Activated T-cell treated with anti-CD3 and anti-CD28 coated beads for 48 hours (primary cell): ENCODE results near the gene CALN1.
"Not testable (repeated sequence)": the region's sequence is repeated elsewhere in the genome, so short reads cannot be mapped to it uniquely, and the experiment has no call there.

Experiments used
- DNase-seq: peaks from one replicate; pipeline ENCODE4 v3.0.0-alpha.2; 2020; ENCODE audit warnings: low read depth

Gene CALN1

GRCh38 chr7:72267291-72267800 is 144.8 kb downstream of the CALN1 start:
- DNase-seq = no peak

GRCh38 chr7:72266771-72267170 is 145.4 kb downstream of the CALN1 start:
- no peak for DNase-seq

- no peak for DNase-seq
Observed at GRCh38 chr7:72265071-72265904, 146.8 kb downstream of the CALN1 start.

GRCh38 chr7:72260406-72260805 is 151.7 kb downstream of the CALN1 start:
- no peak for DNase-seq

GRCh38 chr7:72258074-72258473 is 154.1 kb downstream of the CALN1 start:
- DNase-seq = no peak

GRCh38 chr7:72254455-72254854 is 157.7 kb downstream of the CALN1 start:
- no peak for DNase-seq

- no peak for DNase-seq
Observed at GRCh38 chr7:72249106-72249505, 163.0 kb downstream of the CALN1 start.

- DNase-seq = no peak
Observed at GRCh38 chr7:72244826-72245398, 167.2 kb downstream of the CALN1 start.

- DNase-seq = no peak
Observed at GRCh38 chr7:72243329-72243728, 168.8 kb downstream of the CALN1 start.

- no peak for DNase-seq
Observed at GRCh38 chr7:72235351-72235750, 176.8 kb downstream of the CALN1 start.

- no peak for DNase-seq
Observed at GRCh38 chr7:72234086-72234485, 178.1 kb downstream of the CALN1 start.

- DNase-seq = no peak
Observed at GRCh38 chr7:72230281-72230680, 181.9 kb downstream of the CALN1 start.

GRCh38 chr7:72223351-72223750 is 188.8 kb downstream of the CALN1 start:
- no peak for DNase-seq

GRCh38 chr7:72222136-72222535 is 190.0 kb downstream of the CALN1 start:
- no peak for DNase-seq

- no peak for DNase-seq
Observed at GRCh38 chr7:72219500-72219899, 192.6 kb downstream of the CALN1 start.

- no peak for DNase-seq
Observed at GRCh38 chr7:72217151-72217550, 195.0 kb downstream of the CALN1 start.

- DNase-seq = no peak
Observed at GRCh38 chr7:72213769-72214168, 198.4 kb downstream of the CALN1 start.

GRCh38 chr7:72213081-72213480 is 199.1 kb downstream of the CALN1 start:
- DNase-seq = no peak

- no peak for DNase-seq
Observed at GRCh38 chr7:72211175-72211574, 201.0 kb downstream of the CALN1 start.

- DNase-seq = not testable (repeated sequence)
Observed at GRCh38 chr7:72209006-72209405, 203.1 kb downstream of the CALN1 start.

- DNase-seq = no peak
Observed at GRCh38 chr7:72196176-72196575, 216.0 kb downstream of the CALN1 start.

GRCh38 chr7:72190919-72191318 is 221.2 kb downstream of the CALN1 start:
- no peak for DNase-seq

GRCh38 chr7:72190146-72190545 is 222.0 kb downstream of the CALN1 start:
- no peak for DNase-seq

- no peak for DNase-seq
Observed at GRCh38 chr7:72187179-72187578, 225.0 kb downstream of the CALN1 start.
